H1 (cell line): ENCODE data around the gene YARS1. TPM values are rescaled to one million over a fixed set of nuclear protein-coding genes. Genes with fewer than 3 reads are reported as not detected.

Experiments
- CTCF ChIA-PET: fragments of 300-600 bp; sonication (Branson Sonifier 250); formaldehyde crosslinking; loops from one replicate; lab custom pipeline; 2021; ENCODE audit not compliant: partially characterized antibody; lab: Charles Lee
- POLR2A ChIA-PET: fragments of 300-600 bp; sonication (Branson Sonifier 250); formaldehyde crosslinking; loops from one replicate; lab custom pipeline; 2021; ENCODE audit warnings: inconsistent platforms; ENCODE audit not compliant: partially characterized antibody; lab: Charles Lee
- DNase-seq, 2 experiments: peaks; one replicate each; pipeline versions ENCODE4 v3.0.0 to v3.0.0-alpha.2; 2010 to 2022; ENCODE audit warnings: low spot score in 2 of 2, low read depth in 1 of 2, mixed read lengths in 1 of 2
- FAIRE-seq: peaks from 2 replicates; lab custom pipeline; 2011; peaks lifted over from hg19 to GRCh38; lab: Jason Lieb, UNC
- H2AFZ ChIP-seq: 2 replicates; pipeline ENCODE4 v1.8.1; 2012; ENCODE audit warnings: low read length, inconsistent platforms
- H2AK5ac ChIP-seq: 2 replicates; pipeline ENCODE4 v1.6.1; 2013; ENCODE audit warnings: low read depth, low read length
- H2BK120ac ChIP-seq: replicated peaks from 2 replicates; pipeline ENCODE3; 2013; ENCODE audit warnings: low read depth, low read length, inconsistent platforms
- H2BK12ac ChIP-seq: 2 replicates; pipeline ENCODE4 v1.6.1; 2013; ENCODE audit warnings: low read depth, low read length
- H2BK15ac ChIP-seq: 2 replicates; pipeline ENCODE4 v1.6.1; 2013; ENCODE audit warnings: low read length
- H2BK20ac ChIP-seq: 2 replicates; pipeline ENCODE4 v1.6.1; 2013; ENCODE audit warnings: low read length
- H2BK5ac ChIP-seq: 2 replicates; pipeline ENCODE4 v1.6.1; 2013; ENCODE audit warnings: low read depth, low read length
- H3K14ac ChIP-seq: 2 replicates; pipeline ENCODE4 v1.6.1; 2013; ENCODE audit warnings: inconsistent platforms; ENCODE audit not compliant: insufficient read length
- H3K18ac ChIP-seq: 2 replicates; pipeline ENCODE4 v1.6.1; 2013; ENCODE audit warnings: low read length; ENCODE audit errors: extremely low read depth
- H3K23ac ChIP-seq: 2 replicates; pipeline ENCODE4 v1.6.1; 2013; ENCODE audit warnings: inconsistent platforms; ENCODE audit not compliant: insufficient read length
- H3K23me2 ChIP-seq: 2 replicates; pipeline ENCODE4 v1.6.1; 2013; ENCODE audit warnings: low read depth, low read length
- H3K27ac ChIP-seq: 2 replicates; pipeline ENCODE4 v1.6.1; 2011; ENCODE audit warnings: low read depth, low read length, inconsistent platforms
- H3K27me3 ChIP-seq, 4 experiments: replicated peaks in 1 of 4; 1 replicate in 1 of 4; 2 replicates in 3 of 4; pipeline versions ENCODE4 v1.6.1 to v1.8.1; 2011 to 2013; ENCODE audit warnings: low read length in 3 of 4, mild to moderate bottlenecking in 3 of 4, inconsistent platforms in 2 of 4, mixed read lengths in 2 of 4, moderate library complexity in 1 of 4; ENCODE audit not compliant: control insufficient read depth in 3 of 4, insufficient read depth in 3 of 4; ENCODE audit errors: extremely low read depth in 1 of 4
- H3K36me3 ChIP-seq, 4 experiments: 2 replicates each; pipeline versions ENCODE4 v1.6.1 to v1.8.1; 2011 to 2013; ENCODE audit warnings: mild to moderate bottlenecking in 4 of 4, low read length in 3 of 4, moderate library complexity in 2 of 4, control low read depth in 1 of 4, inconsistent platforms in 1 of 4; ENCODE audit not compliant: insufficient read depth in 4 of 4, control insufficient read depth in 2 of 4
- H3K4ac ChIP-seq: replicated peaks from 2 replicates; pipeline ENCODE3; 2013; ENCODE audit warnings: low read length, low read depth, mixed read lengths, inconsistent platforms; ENCODE audit not compliant: insufficient read length
- H3K4me1 ChIP-seq, 4 experiments: replicated peaks in 1 of 4; 1 replicate in 1 of 4; 2 replicates in 3 of 4; pipeline versions ENCODE4 v1.6.1 to v1.8.1; 2011 to 2013; ENCODE audit warnings: low read length in 3 of 4, inconsistent platforms in 2 of 4, mixed read lengths in 1 of 4; ENCODE audit not compliant: insufficient read depth in 4 of 4, control insufficient read depth in 3 of 4
- H3K4me2 ChIP-seq, 2 experiments: 2 replicates each; pipeline versions ENCODE4 v1.6.1 to v1.8.1; 2011 to 2013; ENCODE audit warnings: low read depth in 2 of 2, low read length in 2 of 2, control low read depth in 1 of 2, inconsistent platforms in 1 of 2, mild to moderate bottlenecking in 1 of 2; ENCODE audit not compliant: insufficient read depth in 1 of 2
- H3K4me3 ChIP-seq, 4 experiments: fragments of 200-600, 300-600 bp in 1 of 4; sonication (generic), shearing (Covaris generic), sonication (Bioruptor Twin) in 1 of 4; 2 replicates each; pipeline versions ENCODE4 v1.5.1 to v1.8.1; 2011 to 2016; ENCODE audit warnings: low read length in 4 of 4, low read depth in 3 of 4, control low read depth in 2 of 4, inconsistent platforms in 2 of 4, mild to moderate bottlenecking in 2 of 4, mixed read lengths in 1 of 4, moderate library complexity in 1 of 4; ENCODE audit not compliant: insufficient read depth in 2 of 4; ENCODE audit errors: extremely low read depth in 1 of 4
- H3K56ac ChIP-seq: replicated peaks from 2 replicates; pipeline ENCODE3; 2013; ENCODE audit warnings: low read depth, mild to moderate bottlenecking, mixed read lengths, low read length, inconsistent platforms; ENCODE audit not compliant: insufficient read length
- H3K79me1 ChIP-seq: 2 replicates; pipeline ENCODE4 v1.6.1; 2013; ENCODE audit warnings: low read depth, low read length, control low read depth
- H3K79me2 ChIP-seq, 2 experiments: 2 replicates each; pipeline versions ENCODE4 v1.6.1 to v1.8.1; 2012 to 2013; ENCODE audit warnings: low read length in 2 of 2, mild to moderate bottlenecking in 2 of 2, inconsistent platforms in 1 of 2; ENCODE audit not compliant: insufficient read depth in 2 of 2, control insufficient read depth in 1 of 2
- H3K9ac ChIP-seq, 4 experiments: replicated peaks in 1 of 4; 1 replicate in 1 of 4; 2 replicates in 3 of 4; pipeline versions ENCODE4 v1.6.1 to v1.8.1; 2011 to 2013; ENCODE audit warnings: low read depth in 3 of 4, low read length in 3 of 4, control low read depth in 2 of 4, mild to moderate bottlenecking in 2 of 4, moderate library complexity in 2 of 4, inconsistent platforms in 1 of 4; ENCODE audit errors: extremely low read depth in 1 of 4
- H3K9me3 ChIP-seq, 2 experiments: 2 replicates each; pipeline versions ENCODE4 v1.6.1 to v1.8.1; 2012 to 2013; ENCODE audit warnings: mild to moderate bottlenecking in 2 of 2, moderate library complexity in 2 of 2, control low read depth in 1 of 2, inconsistent platforms in 1 of 2, low read depth in 1 of 2, low read length in 1 of 2, mixed read lengths in 1 of 2; ENCODE audit not compliant: insufficient read depth in 2 of 2
- H4K20me1 ChIP-seq, 2 experiments: replicated peaks in 1 of 2; 2 replicates each; pipeline versions ENCODE3 to v1.8.1; 2011 to 2013; ENCODE audit warnings: inconsistent platforms in 2 of 2, low read length in 2 of 2, mild to moderate bottlenecking in 1 of 2; ENCODE audit not compliant: insufficient read depth in 2 of 2, control insufficient read depth in 1 of 2
- H4K5ac ChIP-seq: 2 replicates; pipeline ENCODE4 v1.6.1; 2013; ENCODE audit warnings: low read length, low read depth, mixed read lengths, inconsistent platforms; ENCODE audit not compliant: insufficient read length
- H4K8ac ChIP-seq: 2 replicates; pipeline ENCODE4 v1.8.0; 2013; ENCODE audit warnings: mild to moderate bottlenecking, moderate library complexity, low read length, inconsistent platforms; ENCODE audit not compliant: insufficient read depth; ENCODE audit errors: extremely low read depth
- H4K91ac ChIP-seq: replicated peaks from 2 replicates; pipeline ENCODE3; 2013; ENCODE audit warnings: low read length, mixed read lengths, inconsistent platforms; ENCODE audit not compliant: insufficient read length
- CBX8 ChIP-seq: fragments of 300-800, 300-1000 bp; sonication (generic); IDR thresholded peaks from 2 replicates; pipeline ENCODE4 v1.7.1; 2016; ENCODE audit warnings: low read depth, low read length, borderline replicate concordance
- CHD2 ChIP-seq: IDR thresholded peaks from 2 replicates; pipeline ENCODE4 v1.6.1; 2012; ENCODE audit warnings: low read length, improper control_type of control experiment
- CTCF ChIP-seq, 3 experiments: IDR thresholded peaks; 1 replicate in 2 of 3; 2 replicates in 1 of 3; pipeline versions ENCODE4 v1.5.1 to v1.6.1; 2011; ENCODE audit warnings: low read length in 3 of 3, mild to moderate bottlenecking in 3 of 3, inconsistent platforms in 2 of 3, low read depth in 1 of 3, moderate library complexity in 1 of 3; ENCODE audit not compliant: insufficient read depth in 1 of 3; ENCODE audit errors: control extremely low read depth in 1 of 3
- GABPA ChIP-seq: IDR thresholded peaks from 2 replicates; pipeline ENCODE4 v1.6.1; 2011; ENCODE audit warnings: mild to moderate bottlenecking, low read length, moderate library complexity, borderline replicate concordance; ENCODE audit not compliant: insufficient read depth
- JUND ChIP-seq: IDR thresholded peaks from 2 replicates; pipeline ENCODE4 v1.6.1; 2011; ENCODE audit warnings: mild to moderate bottlenecking, improper control_type of control experiment, low read length
- PHF8 ChIP-seq: fragments of 200-600 bp; sonication (generic); conservative IDR thresholded peaks from 2 replicates; pipeline ENCODE4 v1.7.1; 2012; ENCODE audit warnings: low read depth, mild to moderate bottlenecking, inconsistent platforms, low read length, moderate library complexity
- POLR2AphosphoS5 ChIP-seq: IDR thresholded peaks from 2 replicates; pipeline ENCODE4 v1.6.1; 2011; ENCODE audit warnings: low read depth, low read length
- SIX5 ChIP-seq: IDR thresholded peaks from 2 replicates; pipeline ENCODE4 v1.6.1; 2011; ENCODE audit warnings: mild to moderate bottlenecking, low read depth, low read length
- YY1 ChIP-seq: IDR thresholded peaks from 2 replicates; pipeline ENCODE4 v1.6.1; 2011; ENCODE audit warnings: low read depth, mild to moderate bottlenecking, low read length
- WGBS, 2 experiments: shearing (Covaris generic) in 1 of 2; methylation state at CpG; one replicate each; pipeline versions ENCODE4 v1.1.6 to v1.1.7; 2013 to 2015; ENCODE audit warnings: low lambda C conversion rate in 2 of 2, mixed read lengths in 2 of 2, inconsistent platforms in 1 of 2, low coverage in 1 of 2, missing lambda C conversion rate in 1 of 2; ENCODE audit not compliant: insufficient replicate concordance in 2 of 2, insufficient coverage in 1 of 2, insufficient read length in 1 of 2; ENCODE audit errors: extremely low coverage in 1 of 2, missing lambda C conversion rate in 1 of 2; 5-methylcytosine and 5-hydroxymethylcytosine counted together
- polyA plus RNA-seq, 7 experiments: library from polyadenylated mRNA; depleted of rRNA in 3 of 7; stranded (reverse) in 5 of 7; unstranded in 2 of 7; fragments of >200 nt in 5 of 7; fragments of 200-250 nt in 2 of 7; gene quantifications; 1 replicate in 5 of 7; 2 replicates in 1 of 7; 4 replicates in 1 of 7; pipeline versions ENCODE4 v1.2.1 to v1.2.3, GENCODE V29; 2011 to 2013; ENCODE audit warnings: missing spikeins in 2 of 7, mixed read lengths in 2 of 7
- total RNA-seq: library from RNA; stranded (reverse); fragmentation: NEBNext Ultra II Directional; extraction: Animal tissue kit (Norgen Biotek cat#: 25700); gene quantifications from 2 replicates; pipeline ENCODE4 v1.2.1, GENCODE V29; 2021
- TF ChIP-seq, protein P1 (sequence below): IDR thresholded peaks from 2 replicates; pipeline ENCODE4 v1.6.1; 2012; ENCODE audit warnings: inconsistent platforms

Gene YARS1
- total and polyA plus RNA-seq, 2 of the 8 experiments (the other 6 are each of a cell fraction or from before 2014, with no cell fraction given), result 47.1 to 226 TPM

GRCh38 chr1:32749771-32750170 is 67.4 kb downstream of the YARS1 start:
- no peak overlapping the region for H4K5ac ChIP-seq
- 0 out of 2 replicates have a peak overlapping the region, but pooled peaks have one; percentile 17 for H2AK5ac ChIP-seq
- peaks cover 7% of the 10 kb centered on the region for H3K79me1 ChIP-seq
- no peak overlapping the region for H3K56ac ChIP-seq
- no peaks in the 10 kb centered on the region for H3K36me3 ChIP-seq
- H2BK20ac ChIP-seq, result no peak overlapping the region
- H3K9ac ChIP-seq, result peak overlapping the region in 1 of 4 experiments; percentile 47; a peak in 2 of 7 replicates
- H2BK5ac ChIP-seq, result peak overlapping the region; percentile 27; the same call in 1 of the 2 replicates
- H3K14ac ChIP-seq, result no peak overlapping the region
- H3K27me3 ChIP-seq, result no peaks in the 10 kb centered on the region
- H3K23me2 ChIP-seq, result peaks cover 8% of the 10 kb centered on the region
- FAIRE-seq (no peak), DNase-seq (no peak)
- no peak overlapping the region for H3K23ac ChIP-seq
- 0 out of 2 replicates have a peak overlapping the region, but pooled peaks have one; percentile 8 for H2BK15ac ChIP-seq
- peaks cover 0 to 6% (median 3%) of the 10 kb centered on the region in 4 experiments for H3K4me1 ChIP-seq
- H3K18ac ChIP-seq, result no peak overlapping the region
- no peak overlapping the region for H3K4me3 ChIP-seq
- 0 out of 2 replicates have a peak overlapping the region, but pooled peaks have one; percentile 23 for H4K8ac ChIP-seq
- 84% methylated on average over 3 of the region's 3 CpGs; no CpG with 5 or more reads in 1 of the 2 experiments for WGBS, 2 experiments
- no peak overlapping the region for H2BK120ac ChIP-seq
- H2BK12ac ChIP-seq, result no peak overlapping the region
- ChIA-PET CTCF (interaction anchor here (0.5 to 11.2 kb wide), 19 partner anchors 9 to 141 kb away, joined by 3 to 220 read pairs (median 4); no protein-coding TSS in a partner anchor), POLR2A (interaction anchor here (0.5 to 17.2 kb wide), 11 partner anchors 9 to 363 kb away, joined by 3 to 295 read pairs (median 6); partner anchors contain the start of genes S100PBP and YARS1)
- no peak overlapping the region for H3K4ac ChIP-seq
- H4K91ac ChIP-seq, result peak overlapping the region; percentile 34
- H3K4me2 ChIP-seq, result no peak overlapping the region
- peaks cover 0 to 6% of the 10 kb centered on the region in 2 experiments; a peak in 3 of 4 replicates for H3K79me2 ChIP-seq
- no peak overlapping the region for H3K27ac ChIP-seq
- no peaks in the 10 kb centered on the region for H3K9me3 ChIP-seq
- no peak overlapping the region for H2AFZ ChIP-seq
- peaks cover 0 to 7% of the 10 kb centered on the region in 2 experiments for H4K20me1 ChIP-seq
- TF ChIP-seq, protein P1, sequence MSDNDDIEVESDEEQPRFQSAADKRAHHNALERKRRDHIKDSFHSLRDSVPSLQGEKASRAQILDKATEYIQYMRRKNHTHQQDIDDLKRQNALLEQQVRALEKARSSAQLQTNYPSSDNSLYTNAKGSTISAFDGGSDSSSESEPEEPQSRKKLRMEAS, result no peak
- TF ChIP-seq GABPA, result no peak
- TF ChIP-seq CBX8, result no peak
- TF ChIP-seq PHF8, result no peak
- TF ChIP-seq JUND, result no peak
- no peak for TF ChIP-seq YY1
- TF ChIP-seq SIX5, result no peak
- TF ChIP-seq CHD2, result no peak
- TF ChIP-seq CTCF (IDR thresholded peaks at IDR 0.05; ENCODE audit: control extremely low read depth in 1 of 3, insufficient read depth in 1 of 3, low read depth in 1 of 3, low read length in 3 of 3), result peak; percentile 22 to 55 (median 39)
- TF ChIP-seq POLR2AphosphoS5, result no peak
